Measurements from ENCODE around the gene CD247.

DNA sequence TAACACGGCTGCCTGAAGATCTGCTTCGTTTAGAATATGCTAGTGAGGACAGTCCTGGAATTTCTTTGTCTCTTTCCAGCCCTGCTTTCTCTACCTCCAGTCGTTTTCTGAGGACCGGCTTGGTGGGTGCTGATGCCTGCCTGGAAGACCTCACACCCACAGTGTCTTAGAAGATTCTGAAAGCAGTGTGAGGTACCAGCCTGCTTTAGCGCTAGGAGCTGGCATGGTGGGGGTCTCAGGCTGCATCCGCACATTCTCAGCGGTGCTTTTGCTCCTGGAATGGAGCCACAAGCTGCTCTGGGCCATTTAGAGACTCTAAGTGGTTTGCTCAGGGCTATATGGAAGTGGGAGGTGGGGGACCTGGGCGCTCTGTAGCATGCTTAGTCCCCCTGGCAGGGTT lies 61.4 kb downstream of the CD247 start:
- TF ChIP-seq, protein P1, sequence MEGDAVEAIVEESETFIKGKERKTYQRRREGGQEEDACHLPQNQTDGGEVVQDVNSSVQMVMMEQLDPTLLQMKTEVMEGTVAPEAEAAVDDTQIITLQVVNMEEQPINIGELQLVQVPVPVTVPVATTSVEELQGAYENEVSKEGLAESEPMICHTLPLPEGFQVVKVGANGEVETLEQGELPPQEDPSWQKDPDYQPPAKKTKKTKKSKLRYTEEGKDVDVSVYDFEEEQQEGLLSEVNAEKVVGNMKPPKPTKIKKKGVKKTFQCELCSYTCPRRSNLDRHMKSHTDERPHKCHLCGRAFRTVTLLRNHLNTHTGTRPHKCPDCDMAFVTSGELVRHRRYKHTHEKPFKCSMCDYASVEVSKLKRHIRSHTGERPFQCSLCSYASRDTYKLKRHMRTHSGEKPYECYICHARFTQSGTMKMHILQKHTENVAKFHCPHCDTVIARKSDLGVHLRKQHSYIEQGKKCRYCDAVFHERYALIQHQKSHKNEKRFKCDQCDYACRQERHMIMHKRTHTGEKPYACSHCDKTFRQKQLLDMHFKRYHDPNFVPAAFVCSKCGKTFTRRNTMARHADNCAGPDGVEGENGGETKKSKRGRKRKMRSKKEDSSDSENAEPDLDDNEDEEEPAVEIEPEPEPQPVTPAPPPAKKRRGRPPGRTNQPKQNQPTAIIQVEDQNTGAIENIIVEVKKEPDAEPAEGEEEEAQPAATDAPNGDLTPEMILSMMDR (IDR thresholded peaks at IDR 0.05) = no peak
- TF ChIP-seq JUN (IDR thresholded peaks at IDR 0.05) (no peak), KDM1A (IDR thresholded peaks at IDR 0.05; ENCODE audit: low read depth) (no peak), ESRRA (IDR thresholded peaks at IDR 0.05; ENCODE audit: borderline replicate concordance, low read length) (no peak), CHD4 (IDR thresholded peaks at IDR 0.05; ENCODE audit: borderline replicate concordance) (no peak), POLR2AphosphoS2 (conservative IDR thresholded peaks at IDR 0.05; ENCODE audit: low read length) (no peak), SREBF2 (IDR thresholded peaks at IDR 0.05) (no peak)
- TF ChIP-seq, protein P2, sequence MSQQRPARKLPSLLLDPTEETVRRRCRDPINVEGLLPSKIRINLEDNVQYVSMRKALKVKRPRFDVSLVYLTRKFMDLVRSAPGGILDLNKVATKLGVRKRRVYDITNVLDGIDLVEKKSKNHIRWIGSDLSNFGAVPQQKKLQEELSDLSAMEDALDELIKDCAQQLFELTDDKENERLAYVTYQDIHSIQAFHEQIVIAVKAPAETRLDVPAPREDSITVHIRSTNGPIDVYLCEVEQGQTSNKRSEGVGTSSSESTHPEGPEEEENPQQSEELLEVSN (IDR thresholded peaks at IDR 0.05; ENCODE audit: borderline replicate concordance, low read depth) = no peak
- TF ChIP-seq, protein P3, sequence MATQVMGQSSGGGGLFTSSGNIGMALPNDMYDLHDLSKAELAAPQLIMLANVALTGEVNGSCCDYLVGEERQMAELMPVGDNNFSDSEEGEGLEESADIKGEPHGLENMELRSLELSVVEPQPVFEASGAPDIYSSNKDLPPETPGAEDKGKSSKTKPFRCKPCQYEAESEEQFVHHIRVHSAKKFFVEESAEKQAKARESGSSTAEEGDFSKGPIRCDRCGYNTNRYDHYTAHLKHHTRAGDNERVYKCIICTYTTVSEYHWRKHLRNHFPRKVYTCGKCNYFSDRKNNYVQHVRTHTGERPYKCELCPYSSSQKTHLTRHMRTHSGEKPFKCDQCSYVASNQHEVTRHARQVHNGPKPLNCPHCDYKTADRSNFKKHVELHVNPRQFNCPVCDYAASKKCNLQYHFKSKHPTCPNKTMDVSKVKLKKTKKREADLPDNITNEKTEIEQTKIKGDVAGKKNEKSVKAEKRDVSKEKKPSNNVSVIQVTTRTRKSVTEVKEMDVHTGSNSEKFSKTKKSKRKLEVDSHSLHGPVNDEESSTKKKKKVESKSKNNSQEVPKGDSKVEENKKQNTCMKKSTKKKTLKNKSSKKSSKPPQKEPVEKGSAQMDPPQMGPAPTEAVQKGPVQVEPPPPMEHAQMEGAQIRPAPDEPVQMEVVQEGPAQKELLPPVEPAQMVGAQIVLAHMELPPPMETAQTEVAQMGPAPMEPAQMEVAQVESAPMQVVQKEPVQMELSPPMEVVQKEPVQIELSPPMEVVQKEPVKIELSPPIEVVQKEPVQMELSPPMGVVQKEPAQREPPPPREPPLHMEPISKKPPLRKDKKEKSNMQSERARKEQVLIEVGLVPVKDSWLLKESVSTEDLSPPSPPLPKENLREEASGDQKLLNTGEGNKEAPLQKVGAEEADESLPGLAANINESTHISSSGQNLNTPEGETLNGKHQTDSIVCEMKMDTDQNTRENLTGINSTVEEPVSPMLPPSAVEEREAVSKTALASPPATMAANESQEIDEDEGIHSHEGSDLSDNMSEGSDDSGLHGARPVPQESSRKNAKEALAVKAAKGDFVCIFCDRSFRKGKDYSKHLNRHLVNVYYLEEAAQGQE (IDR thresholded peaks at IDR 0.05) = no peak
- TF ChIP-seq, protein P4, sequence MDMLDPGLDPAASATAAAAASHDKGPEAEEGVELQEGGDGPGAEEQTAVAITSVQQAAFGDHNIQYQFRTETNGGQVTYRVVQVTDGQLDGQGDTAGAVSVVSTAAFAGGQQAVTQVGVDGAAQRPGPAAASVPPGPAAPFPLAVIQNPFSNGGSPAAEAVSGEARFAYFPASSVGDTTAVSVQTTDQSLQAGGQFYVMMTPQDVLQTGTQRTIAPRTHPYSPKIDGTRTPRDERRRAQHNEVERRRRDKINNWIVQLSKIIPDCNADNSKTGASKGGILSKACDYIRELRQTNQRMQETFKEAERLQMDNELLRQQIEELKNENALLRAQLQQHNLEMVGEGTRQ (IDR thresholded peaks at IDR 0.05) = no peak
